ENCODE measurements around the gene FCAR. TPM values are rescaled to one million over a fixed set of nuclear protein-coding genes. Genes with fewer than 3 reads are reported as not detected.

The FCAR gene
- polyA plus RNA-seq, 1 of the 3 experiments (the other 2 are of a cell fraction): not detected

DNA sequence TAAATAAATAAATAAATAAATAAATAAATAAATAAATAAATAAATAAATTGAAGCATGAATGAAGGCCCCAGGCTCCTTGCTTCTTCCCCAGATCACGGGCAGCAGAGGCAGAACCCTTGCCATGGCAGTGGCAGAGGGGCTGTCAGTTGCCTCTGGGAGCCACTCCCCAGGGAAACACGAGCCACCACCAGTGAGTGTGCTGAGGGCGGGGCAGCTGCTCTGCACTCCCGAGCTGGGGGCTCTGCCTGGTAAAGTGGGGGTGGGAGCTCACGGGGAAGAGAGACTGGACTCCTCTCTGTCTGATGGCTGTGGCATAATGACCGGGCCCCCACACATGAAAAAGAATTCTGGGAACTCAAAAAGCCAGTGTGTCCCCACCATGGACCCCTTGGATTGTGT, 7.8 kb downstream of the FCAR start:
- WGBS (ENCODE audit: low lambda C conversion rate): 20% methylated on average over 6 of the region's 6 CpGs
- Histone ChIP-seq H4K20me1 (ENCODE audit: insufficient read depth) (no peaks in the 10 kb centered on the region), H2AFZ (ENCODE audit: low read depth) (no peak overlapping the region), H3F3A (replicated peaks; ENCODE audit: insufficient read depth) (no peaks in the 10 kb centered on the region), H3K9ac (no peak overlapping the region), H3K9me2 (no peaks in the 10 kb centered on the region), H3K4me2 (no peak overlapping the region), H3K27ac (ENCODE audit: low read depth in 2 of 2, low read length in 1 of 2) (no peak overlapping the region), H3K36me3 (replicated peaks in 1 of 2; ENCODE audit: control insufficient read depth in 1 of 2, insufficient read depth in 2 of 2, low read length in 1 of 2) (no peaks in the 10 kb centered on the region), H3K79me2 (ENCODE audit: insufficient read depth) (no peaks in the 10 kb centered on the region), H3K4me3 (ENCODE audit: low read depth in 2 of 2, low read length in 1 of 2) (no peak overlapping the region), H3K27me3 (ENCODE audit: insufficient read depth) (peaks cover 51% of the 10 kb centered on the region; the same call in 1 of the 2 replicates), H3K4me1 (ENCODE audit: control insufficient read depth in 1 of 2, insufficient read depth in 2 of 2, low read depth in 1 of 2, low read length in 1 of 2) (no peaks in the 10 kb centered on the region), H3K9me3 (no peaks in the 10 kb centered on the region)
- POLR2A ChIA-PET: no interaction called here
- no peak for DNase-seq
- CTCF ChIA-PET: interaction anchor here (1.1 to 2.0 kb wide), 3 partner anchors 8 to 251 kb away, joined by 3 to 8 read pairs (median 3); no protein-coding TSS in a partner anchor
- TF ChIP-seq, protein P1, sequence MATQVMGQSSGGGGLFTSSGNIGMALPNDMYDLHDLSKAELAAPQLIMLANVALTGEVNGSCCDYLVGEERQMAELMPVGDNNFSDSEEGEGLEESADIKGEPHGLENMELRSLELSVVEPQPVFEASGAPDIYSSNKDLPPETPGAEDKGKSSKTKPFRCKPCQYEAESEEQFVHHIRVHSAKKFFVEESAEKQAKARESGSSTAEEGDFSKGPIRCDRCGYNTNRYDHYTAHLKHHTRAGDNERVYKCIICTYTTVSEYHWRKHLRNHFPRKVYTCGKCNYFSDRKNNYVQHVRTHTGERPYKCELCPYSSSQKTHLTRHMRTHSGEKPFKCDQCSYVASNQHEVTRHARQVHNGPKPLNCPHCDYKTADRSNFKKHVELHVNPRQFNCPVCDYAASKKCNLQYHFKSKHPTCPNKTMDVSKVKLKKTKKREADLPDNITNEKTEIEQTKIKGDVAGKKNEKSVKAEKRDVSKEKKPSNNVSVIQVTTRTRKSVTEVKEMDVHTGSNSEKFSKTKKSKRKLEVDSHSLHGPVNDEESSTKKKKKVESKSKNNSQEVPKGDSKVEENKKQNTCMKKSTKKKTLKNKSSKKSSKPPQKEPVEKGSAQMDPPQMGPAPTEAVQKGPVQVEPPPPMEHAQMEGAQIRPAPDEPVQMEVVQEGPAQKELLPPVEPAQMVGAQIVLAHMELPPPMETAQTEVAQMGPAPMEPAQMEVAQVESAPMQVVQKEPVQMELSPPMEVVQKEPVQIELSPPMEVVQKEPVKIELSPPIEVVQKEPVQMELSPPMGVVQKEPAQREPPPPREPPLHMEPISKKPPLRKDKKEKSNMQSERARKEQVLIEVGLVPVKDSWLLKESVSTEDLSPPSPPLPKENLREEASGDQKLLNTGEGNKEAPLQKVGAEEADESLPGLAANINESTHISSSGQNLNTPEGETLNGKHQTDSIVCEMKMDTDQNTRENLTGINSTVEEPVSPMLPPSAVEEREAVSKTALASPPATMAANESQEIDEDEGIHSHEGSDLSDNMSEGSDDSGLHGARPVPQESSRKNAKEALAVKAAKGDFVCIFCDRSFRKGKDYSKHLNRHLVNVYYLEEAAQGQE (IDR thresholded peaks at IDR 0.05; ENCODE audit: low read depth, low read length): no peak
- TF ChIP-seq CHD2 (IDR thresholded peaks at IDR 0.05; ENCODE audit: low read length, partially characterized antibody) (no peak), RCOR1 (IDR thresholded peaks at IDR 0.05; ENCODE audit: low read length) (no peak), MXI1 (IDR thresholded peaks at IDR 0.05; ENCODE audit: low read depth, low read length) (no peak), YY1 (IDR thresholded peaks at IDR 0.05; ENCODE audit: low read depth) (no peak), RFX5 (IDR thresholded peaks at IDR 0.05; ENCODE audit: low read length) (no peak), RAD21 (IDR thresholded peaks at IDR 0.05; ENCODE audit: low read length) (no peak), NRF1 (IDR thresholded peaks at IDR 0.05; ENCODE audit: low read depth, low read length) (no peak), FOXM1 (IDR thresholded peaks at IDR 0.05; ENCODE audit: low read depth) (no peak), TEAD4 (IDR thresholded peaks at IDR 0.05; ENCODE audit: borderline replicate concordance, insufficient read depth) (no peak), MEF2A (IDR thresholded peaks at IDR 0.05; ENCODE audit: borderline replicate concordance, low read depth) (no peak), FOSL2 (IDR thresholded peaks at IDR 0.05; ENCODE audit: borderline replicate concordance, low read depth) (no peak), ZBTB33 (IDR thresholded peaks at IDR 0.05; ENCODE audit: borderline replicate concordance, low read depth) (no peak), GATA2 (CRISPR knock-in tag; IDR thresholded peaks at IDR 0.05) (no peak)
- TF ChIP-seq, protein P2, sequence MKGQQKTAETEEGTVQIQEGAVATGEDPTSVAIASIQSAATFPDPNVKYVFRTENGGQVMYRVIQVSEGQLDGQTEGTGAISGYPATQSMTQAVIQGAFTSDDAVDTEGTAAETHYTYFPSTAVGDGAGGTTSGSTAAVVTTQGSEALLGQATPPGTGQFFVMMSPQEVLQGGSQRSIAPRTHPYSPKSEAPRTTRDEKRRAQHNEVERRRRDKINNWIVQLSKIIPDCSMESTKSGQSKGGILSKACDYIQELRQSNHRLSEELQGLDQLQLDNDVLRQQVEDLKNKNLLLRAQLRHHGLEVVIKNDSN (IDR thresholded peaks at IDR 0.05; ENCODE audit: borderline replicate concordance, low read depth): no peak
- TF ChIP-seq, protein P3, sequence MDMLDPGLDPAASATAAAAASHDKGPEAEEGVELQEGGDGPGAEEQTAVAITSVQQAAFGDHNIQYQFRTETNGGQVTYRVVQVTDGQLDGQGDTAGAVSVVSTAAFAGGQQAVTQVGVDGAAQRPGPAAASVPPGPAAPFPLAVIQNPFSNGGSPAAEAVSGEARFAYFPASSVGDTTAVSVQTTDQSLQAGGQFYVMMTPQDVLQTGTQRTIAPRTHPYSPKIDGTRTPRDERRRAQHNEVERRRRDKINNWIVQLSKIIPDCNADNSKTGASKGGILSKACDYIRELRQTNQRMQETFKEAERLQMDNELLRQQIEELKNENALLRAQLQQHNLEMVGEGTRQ (IDR thresholded peaks at IDR 0.05; ENCODE audit: borderline replicate concordance, low read depth, low read length): no peak
